Measurements from ENCODE around the gene GNAQ.

DNA sequence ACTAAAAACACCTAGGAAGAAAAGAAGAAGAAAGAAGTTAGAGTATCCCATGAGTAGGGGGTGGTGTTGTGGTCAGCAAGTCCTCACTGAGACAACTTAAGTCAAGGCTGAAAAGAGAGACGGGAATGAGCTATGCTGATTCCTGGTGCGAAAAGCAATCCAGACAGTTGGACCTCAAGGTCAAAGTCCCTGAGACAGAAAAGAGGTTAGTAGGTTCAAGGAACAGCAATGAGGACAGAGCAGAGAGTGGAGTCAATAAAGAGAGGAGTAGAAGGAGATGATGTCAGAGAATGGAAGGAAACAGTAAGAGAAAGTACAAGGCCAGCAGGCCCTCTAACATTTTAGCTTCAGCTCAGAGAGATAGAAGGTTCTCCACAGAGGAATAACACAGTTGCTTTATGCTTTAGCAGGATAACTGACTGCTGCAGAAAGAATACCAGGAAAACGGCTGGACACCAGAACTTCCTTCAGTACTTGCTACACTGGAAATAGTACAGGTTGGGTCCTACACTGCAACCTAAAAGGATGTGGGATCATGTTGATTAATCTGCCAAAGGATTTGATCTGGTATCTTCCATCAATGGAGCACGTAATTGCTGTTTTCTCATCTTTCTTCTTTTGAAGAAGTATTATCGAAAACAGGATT lies 43.6 kb downstream of the GNAQ start:
- TF ChIP-seq POLR2A (IDR thresholded peaks at IDR 0.05) (no peak), POLR2AphosphoS5 (IDR thresholded peaks at IDR 0.05) (no peak)
- TF ChIP-seq, protein P1, sequence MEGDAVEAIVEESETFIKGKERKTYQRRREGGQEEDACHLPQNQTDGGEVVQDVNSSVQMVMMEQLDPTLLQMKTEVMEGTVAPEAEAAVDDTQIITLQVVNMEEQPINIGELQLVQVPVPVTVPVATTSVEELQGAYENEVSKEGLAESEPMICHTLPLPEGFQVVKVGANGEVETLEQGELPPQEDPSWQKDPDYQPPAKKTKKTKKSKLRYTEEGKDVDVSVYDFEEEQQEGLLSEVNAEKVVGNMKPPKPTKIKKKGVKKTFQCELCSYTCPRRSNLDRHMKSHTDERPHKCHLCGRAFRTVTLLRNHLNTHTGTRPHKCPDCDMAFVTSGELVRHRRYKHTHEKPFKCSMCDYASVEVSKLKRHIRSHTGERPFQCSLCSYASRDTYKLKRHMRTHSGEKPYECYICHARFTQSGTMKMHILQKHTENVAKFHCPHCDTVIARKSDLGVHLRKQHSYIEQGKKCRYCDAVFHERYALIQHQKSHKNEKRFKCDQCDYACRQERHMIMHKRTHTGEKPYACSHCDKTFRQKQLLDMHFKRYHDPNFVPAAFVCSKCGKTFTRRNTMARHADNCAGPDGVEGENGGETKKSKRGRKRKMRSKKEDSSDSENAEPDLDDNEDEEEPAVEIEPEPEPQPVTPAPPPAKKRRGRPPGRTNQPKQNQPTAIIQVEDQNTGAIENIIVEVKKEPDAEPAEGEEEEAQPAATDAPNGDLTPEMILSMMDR (IDR thresholded peaks at IDR 0.05) = no peak

All from upper lobe of left lung (tissue), 4 donors.